ENCODE data around the gene IL1R2.
"Not testable (repeated sequence)": the region's sequence is repeated elsewhere in the genome, so short reads cannot be mapped to it uniquely, and the experiment has no call there.

The IL1R2 gene

GRCh38 chr2:101998896-101999789 lies 7.4 kb downstream of the IL1R2 start:
- no peak for DNase-seq (ENCODE audit: low read depth in 2 of 2)

- no peak for DNase-seq (ENCODE audit: low read depth in 2 of 2)
These were observed 8.3 kb downstream of the IL1R2 start for GRCh38 chr2:102000012-102000411.

GRCh38 chr2:102000813-102001766 lies 9.3 kb downstream of the IL1R2 start:
- no peak for DNase-seq (ENCODE audit: low read depth in 2 of 2)

GRCh38 chr2:102001767-102002142 lies 10.0 kb downstream of the IL1R2 start:
- DNase-seq (ENCODE audit: low read depth in 2 of 2): no peak

- no peak for DNase-seq (ENCODE audit: low read depth in 2 of 2)
These were observed 10.5 kb downstream of the IL1R2 start for GRCh38 chr2:102002228-102002627.

- not testable (repeated sequence) for DNase-seq (ENCODE audit: low read depth in 2 of 2)
These were observed 11.1 kb downstream of the IL1R2 start for GRCh38 chr2:102002909-102003308.

GRCh38 chr2:102003696-102004095 lies 11.9 kb downstream of the IL1R2 start:
- no peak for DNase-seq (ENCODE audit: low read depth in 2 of 2)

- DNase-seq (ENCODE audit: low read depth in 2 of 2): no peak
These were observed 12.8 kb downstream of the IL1R2 start for GRCh38 chr2:102004581-102004980.

- DNase-seq (ENCODE audit: low read depth in 2 of 2): no peak
These were observed 13.7 kb downstream of the IL1R2 start for GRCh38 chr2:102005449-102005848.

- no peak for DNase-seq (ENCODE audit: low read depth in 2 of 2)
These were observed 14.5 kb downstream of the IL1R2 start for GRCh38 chr2:102005989-102006885.

- no peak for DNase-seq (ENCODE audit: low read depth in 2 of 2)
These were observed 15.1 kb downstream of the IL1R2 start for GRCh38 chr2:102006886-102007278.

GRCh38 chr2:102008490-102008889 lies 16.7 kb downstream of the IL1R2 start:
- no peak for DNase-seq (ENCODE audit: low read depth in 2 of 2)

- no peak for DNase-seq (ENCODE audit: low read depth in 2 of 2)
These were observed 17.8 kb downstream of the IL1R2 start for GRCh38 chr2:102009557-102009956.

GRCh38 chr2:102010902-102011301 lies 19.1 kb downstream of the IL1R2 start:
- no peak for DNase-seq (ENCODE audit: low read depth in 2 of 2)

GRCh38 chr2:102012061-102012614 lies 20.4 kb downstream of the IL1R2 start:
- no peak for DNase-seq (ENCODE audit: low read depth in 2 of 2)

- no peak for DNase-seq (ENCODE audit: low read depth in 2 of 2)
These were observed 21.7 kb downstream of the IL1R2 start for GRCh38 chr2:102013206-102014040.

GRCh38 chr2:102014041-102014345 lies 22.2 kb downstream of the IL1R2 start:
- no peak for DNase-seq (ENCODE audit: low read depth in 2 of 2)

GRCh38 chr2:102015399-102015798 lies 23.6 kb downstream of the IL1R2 start:
- DNase-seq (ENCODE audit: low read depth in 2 of 2): no peak

- DNase-seq (ENCODE audit: low read depth in 2 of 2): no peak
These were observed 24.7 kb downstream of the IL1R2 start for GRCh38 chr2:102016399-102016955.

- no peak for DNase-seq (ENCODE audit: low read depth in 2 of 2)
These were observed 27.2 kb downstream of the IL1R2 start for GRCh38 chr2:102018823-102019445.
